Measurements from ENCODE around the gene ARL2. TPM values are rescaled to one million over a fixed set of nuclear protein-coding genes. Genes with fewer than 3 reads are reported as not detected.
A peak's percentile ranks its signal among the peaks of the same experiment; 100 is the strongest.

Gene ARL2
- polyA plus RNA-seq, 1 donor (not counting 4 experiments of a cell fraction or from before 2014, with no cell fraction given), result 77.8 TPM

DNA sequence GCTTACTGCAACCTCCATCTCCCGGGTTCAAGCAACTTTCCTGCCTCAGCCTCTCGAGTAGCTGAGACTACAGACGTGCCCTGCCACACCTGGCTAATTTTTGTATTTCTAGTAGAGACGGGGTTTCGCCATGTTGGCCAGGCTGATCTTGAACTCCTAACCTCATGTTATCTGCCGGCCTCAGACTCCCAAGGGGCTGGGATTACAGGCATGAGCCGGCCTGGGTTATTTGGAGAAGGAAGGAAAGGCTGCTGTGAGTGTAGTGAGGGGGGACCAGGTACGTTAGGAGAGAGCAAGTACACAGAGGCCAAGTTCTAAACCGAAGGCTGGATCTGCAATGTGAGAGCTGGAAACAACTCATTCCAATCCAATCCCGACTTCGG, 17.6 kb upstream of the ARL2 start:
- no peaks in the 10 kb centered on the region for H3K27me3 ChIP-seq (ENCODE audit: control insufficient read depth, extremely low read depth, insufficient read depth, low read length)
- dilution Hi-C loops (cut with MboI; ENCODE audit: extremely low pct_ligation_motif_present, low sequenced_read_pairs), result no loop called here
- no peaks in the 10 kb centered on the region for H3K79me2 ChIP-seq (ENCODE audit: control insufficient read depth, insufficient read depth, low read length)
- H3K4me1 ChIP-seq (ENCODE audit: control insufficient read depth, extremely low read depth, insufficient read depth, low read length), result no peaks in the 10 kb centered on the region
- no peaks in the 10 kb centered on the region for H4K20me1 ChIP-seq (ENCODE audit: control insufficient read depth, extremely low read depth, insufficient read depth, low read length)
- H3K9me3 ChIP-seq (ENCODE audit: control insufficient read depth, low read depth, low read length), result no peaks in the 10 kb centered on the region
- no peak overlapping the region for H3K27ac ChIP-seq (ENCODE audit: control insufficient read depth, insufficient read depth, low read length)
- no peak overlapping the region for H2AFZ ChIP-seq (ENCODE audit: control insufficient read depth, low read length)
- no peak overlapping the region for H3K4me2 ChIP-seq (ENCODE audit: control insufficient read depth, extremely low read depth, insufficient read depth, low read depth, low read length)
- FAIRE-seq (no peak), DNase-seq (ENCODE audit: low read depth, low spot score) (no peak)
- no peak overlapping the region for H3K4me3 ChIP-seq (ENCODE audit: control insufficient read depth in 2 of 3, extremely low read depth in 1 of 3, insufficient read depth in 2 of 3, low read depth in 1 of 3, low read length in 3 of 3)
- H3K9me1 ChIP-seq (ENCODE audit: control insufficient read depth, extremely low read depth, insufficient read depth, low read length), result no peaks in the 10 kb centered on the region
- TF ChIP-seq, protein P1, sequence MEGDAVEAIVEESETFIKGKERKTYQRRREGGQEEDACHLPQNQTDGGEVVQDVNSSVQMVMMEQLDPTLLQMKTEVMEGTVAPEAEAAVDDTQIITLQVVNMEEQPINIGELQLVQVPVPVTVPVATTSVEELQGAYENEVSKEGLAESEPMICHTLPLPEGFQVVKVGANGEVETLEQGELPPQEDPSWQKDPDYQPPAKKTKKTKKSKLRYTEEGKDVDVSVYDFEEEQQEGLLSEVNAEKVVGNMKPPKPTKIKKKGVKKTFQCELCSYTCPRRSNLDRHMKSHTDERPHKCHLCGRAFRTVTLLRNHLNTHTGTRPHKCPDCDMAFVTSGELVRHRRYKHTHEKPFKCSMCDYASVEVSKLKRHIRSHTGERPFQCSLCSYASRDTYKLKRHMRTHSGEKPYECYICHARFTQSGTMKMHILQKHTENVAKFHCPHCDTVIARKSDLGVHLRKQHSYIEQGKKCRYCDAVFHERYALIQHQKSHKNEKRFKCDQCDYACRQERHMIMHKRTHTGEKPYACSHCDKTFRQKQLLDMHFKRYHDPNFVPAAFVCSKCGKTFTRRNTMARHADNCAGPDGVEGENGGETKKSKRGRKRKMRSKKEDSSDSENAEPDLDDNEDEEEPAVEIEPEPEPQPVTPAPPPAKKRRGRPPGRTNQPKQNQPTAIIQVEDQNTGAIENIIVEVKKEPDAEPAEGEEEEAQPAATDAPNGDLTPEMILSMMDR (optimal IDR thresholded peaks at IDR 0.05 in 1 of 3, IDR thresholded peaks at IDR 0.05 in 1 of 3, conservative IDR thresholded peaks at IDR 0.05 in 1 of 3; ENCODE audit: extremely low read depth in 1 of 3, insufficient read depth in 2 of 3, low read length in 3 of 3), result no peak
- TF ChIP-seq EZH2 (IDR thresholded peaks at IDR 0.05; ENCODE audit: low read length), result no peak
- H3K36me3 ChIP-seq (ENCODE audit: control insufficient read depth in 2 of 2, extremely low read depth in 1 of 2, insufficient read depth in 2 of 2, low read length in 2 of 2), result no peaks in the 10 kb centered on the region
- H3K9ac ChIP-seq (ENCODE audit: control insufficient read depth, extremely low read depth, insufficient read depth, low read length), result no peak overlapping the region

DNA sequence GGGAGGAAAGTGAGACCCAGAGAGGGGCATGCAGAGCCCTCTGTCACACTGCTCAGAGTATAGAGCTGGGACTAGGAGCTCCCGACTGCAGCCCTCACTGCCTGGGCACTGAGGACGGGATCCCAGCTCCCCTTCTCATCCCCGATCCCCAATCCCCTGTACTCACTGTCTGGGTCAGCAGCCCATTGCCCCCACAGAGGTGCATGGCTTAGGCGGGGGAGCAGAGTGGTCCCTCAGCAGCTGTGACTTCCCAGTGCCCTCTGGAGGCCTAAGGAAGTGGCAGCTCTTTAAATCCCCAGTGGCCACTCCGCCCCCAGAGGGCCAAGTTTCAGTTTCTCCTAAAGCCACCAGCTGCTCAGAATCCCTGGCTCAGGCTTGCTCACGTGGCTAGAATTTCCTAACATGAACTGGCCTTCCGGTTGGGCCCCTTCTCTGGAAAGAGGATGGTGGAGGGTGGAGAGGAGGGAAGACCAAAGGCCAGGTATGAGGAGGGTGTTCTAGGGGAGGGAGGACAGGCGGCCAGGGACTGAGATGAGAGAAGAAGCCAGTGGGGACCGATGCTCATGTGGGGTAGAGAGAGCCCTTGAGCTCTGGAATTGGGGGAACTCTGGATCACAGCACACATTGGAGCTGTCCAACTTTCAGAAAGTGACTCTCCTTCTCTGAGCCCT, 17.1 kb upstream of the ARL2 start, which contains the start of gene BATF2:
Gene BATF2 (minus strand): TSS at position 262 of the 671 bp plus-strand sequence. CDS start 57 bp downstream, at position 205.
- no peak within 1 kb of the TSS for H2AFZ ChIP-seq (ENCODE audit: control insufficient read depth, low read length)

More for the DNA sequence above, 17.1 kb upstream of the ARL2 start, which contains the start of gene BATF2:
- Histone ChIP-seq H3K27me3 (ENCODE audit: control insufficient read depth, extremely low read depth, insufficient read depth, low read length) (no peaks in the 10 kb centered on the region), H3K79me2 (ENCODE audit: control insufficient read depth, insufficient read depth, low read length) (no peaks in the 10 kb centered on the region), H3K27ac (ENCODE audit: control insufficient read depth, insufficient read depth, low read length) (no peak within 1 kb of the TSS), H3K4me1 (ENCODE audit: control insufficient read depth, extremely low read depth, insufficient read depth, low read length) (no peaks in the 10 kb centered on the region), H4K20me1 (ENCODE audit: control insufficient read depth, extremely low read depth, insufficient read depth, low read length) (no peaks in the 10 kb centered on the region), H3K36me3 (ENCODE audit: control insufficient read depth in 2 of 2, extremely low read depth in 1 of 2, insufficient read depth in 2 of 2, low read length in 2 of 2) (no peaks in the 10 kb centered on the region), H3K9me1 (ENCODE audit: control insufficient read depth, extremely low read depth, insufficient read depth, low read length) (no peaks in the 10 kb centered on the region), H3K4me2 (ENCODE audit: control insufficient read depth, extremely low read depth, insufficient read depth, low read depth, low read length) (no peak within 1 kb of the TSS), H3K4me3 (ENCODE audit: control insufficient read depth in 2 of 3, extremely low read depth in 1 of 3, insufficient read depth in 2 of 3, low read depth in 1 of 3, low read length in 3 of 3) (no peak within 1 kb of the TSS), H3K9me3 (ENCODE audit: control insufficient read depth, low read depth, low read length) (no peaks in the 10 kb centered on the region), H3K9ac (ENCODE audit: control insufficient read depth, extremely low read depth, insufficient read depth, low read length) (no peak within 1 kb of the TSS)
- DNase-seq (ENCODE audit: low read depth, low spot score) (no peak), FAIRE-seq (no peak)
- TF ChIP-seq EZH2 (IDR thresholded peaks at IDR 0.05; ENCODE audit: low read length), result no peak
- TF ChIP-seq, protein P1 (optimal IDR thresholded peaks at IDR 0.05 in 1 of 3, IDR thresholded peaks at IDR 0.05 in 1 of 3, conservative IDR thresholded peaks at IDR 0.05 in 1 of 3; ENCODE audit: extremely low read depth in 1 of 3, insufficient read depth in 2 of 3, low read length in 3 of 3), result peak in 2 of 3 experiments; percentile 19 to 60
- dilution Hi-C loops (cut with MboI; ENCODE audit: extremely low pct_ligation_motif_present, low sequenced_read_pairs), result no loop called here
